ENCODE results near the gene CREB5. TPM values are rescaled to one million over a fixed set of nuclear protein-coding genes. Genes with fewer than 3 reads are reported as not detected.
"Not testable (repeated sequence)": the region's sequence is repeated elsewhere in the genome, so short reads cannot be mapped to it uniquely, and the experiment has no call there.

Gene CREB5
- total and polyA plus RNA-seq, 2 donors (not counting 3 experiments of a cell fraction or from before 2014, with no cell fraction given): 19.6 to 28.4 TPM

- Histone ChIP-seq H3K4me2 (ENCODE audit: insufficient read depth, low read length) (no peak overlapping the region), H2AFZ (ENCODE audit: low read depth, low read length) (no peak overlapping the region), H3K79me2 (ENCODE audit: control insufficient read depth, insufficient read depth, low read length) (no peaks in the 10 kb centered on the region), H3K4me3 (replicated peaks in 1 of 3; ENCODE audit: insufficient read depth in 1 of 3, low read depth in 1 of 3, low read length in 3 of 3) (no peak overlapping the region), H3K9ac (replicated peaks; ENCODE audit: extremely low read depth, insufficient read depth, low read length) (no peak overlapping the region), H3K4me1 (ENCODE audit: control insufficient read depth, extremely low read depth, insufficient read depth, low read length) (no peaks in the 10 kb centered on the region), H3K36me3 (ENCODE audit: control insufficient read depth in 2 of 2, extremely low read depth in 1 of 2, insufficient read depth in 2 of 2, low read length in 2 of 2) (no peaks in the 10 kb centered on the region), H3K9me3 (replicated peaks; ENCODE audit: control insufficient read depth, insufficient read depth, low read length) (no peaks in the 10 kb centered on the region), H3K27me3 (ENCODE audit: control insufficient read depth in 2 of 2, insufficient read depth in 2 of 2, low read length in 2 of 2) (peaks cover 3 to 10% of the 10 kb centered on the region in 2 experiments), H4K20me1 (replicated peaks; ENCODE audit: control insufficient read depth, extremely low read depth, insufficient read depth, low read length) (no peaks in the 10 kb centered on the region), H3K27ac (ENCODE audit: insufficient read depth, low read depth, low read length) (no peak overlapping the region), H3K9me1 (replicated peaks; ENCODE audit: control insufficient read depth, extremely low read depth, insufficient read depth, low read length) (no peaks in the 10 kb centered on the region)
- intact Hi-C loops (cut with micrococcal nuclease) (no loop called here), dilution Hi-C loops (cut with MboI; ENCODE audit: extremely low pct_ligation_motif_present, low sequenced_read_pairs) (no loop called here)
- DNase-seq (ENCODE audit: low read depth, low spot score) (no peak), FAIRE-seq (no peak)
- no TSS peak for BruUV-seq (replicated peaks)
- no peak for TF ChIP-seq MYC (IDR thresholded peaks at IDR 0.05; ENCODE audit: low read depth, low read length)
- TF ChIP-seq GATA2 (IDR thresholded peaks at IDR 0.05; ENCODE audit: insufficient read depth, insufficient read length, low read depth, low read length): no peak
- ChIA-PET POLR2A (no interaction called here), CTCF (no interaction called here)
Measured at GRCh38 chr7:28397141-28397540, 15.2 kb upstream of the CREB5 start.

GRCh38 chr7:28400838-28401360, 11.4 kb upstream of the CREB5 start:
- Histone ChIP-seq H3K4me1 (ENCODE audit: control insufficient read depth, extremely low read depth, insufficient read depth, low read length) (no peaks in the 10 kb centered on the region), H3K4me3 (replicated peaks in 1 of 3; ENCODE audit: insufficient read depth in 1 of 3, low read depth in 1 of 3, low read length in 3 of 3) (no peak overlapping the region), H3K36me3 (ENCODE audit: control insufficient read depth in 2 of 2, extremely low read depth in 1 of 2, insufficient read depth in 2 of 2, low read length in 2 of 2) (no peaks in the 10 kb centered on the region), H3K9me3 (replicated peaks; ENCODE audit: control insufficient read depth, insufficient read depth, low read length) (no peaks in the 10 kb centered on the region), H3K79me2 (ENCODE audit: control insufficient read depth, insufficient read depth, low read length) (no peaks in the 10 kb centered on the region), H3K27ac (ENCODE audit: insufficient read depth, low read depth, low read length) (no peak overlapping the region), H3K9ac (replicated peaks; ENCODE audit: extremely low read depth, insufficient read depth, low read length) (no peak overlapping the region), H3K9me1 (replicated peaks; ENCODE audit: control insufficient read depth, extremely low read depth, insufficient read depth, low read length) (no peaks in the 10 kb centered on the region), H4K20me1 (replicated peaks; ENCODE audit: control insufficient read depth, extremely low read depth, insufficient read depth, low read length) (no peaks in the 10 kb centered on the region), H2AFZ (ENCODE audit: low read depth, low read length) (no peak overlapping the region), H3K4me2 (ENCODE audit: insufficient read depth, low read length) (no peak overlapping the region), H3K27me3 (ENCODE audit: control insufficient read depth in 2 of 2, insufficient read depth in 2 of 2, low read length in 2 of 2) (peaks cover 0 to under 1% of the 10 kb centered on the region in 2 experiments)
- ChIA-PET CTCF (interaction anchor here (1.3 to 2.1 kb wide), 4 partner anchors 8 to 172 kb away, joined by 3 to 6 read pairs (median 4); no protein-coding TSS in a partner anchor), POLR2A (no interaction called here)
- FAIRE-seq (no peak), DNase-seq (ENCODE audit: low read depth, low spot score) (no peak)
- dilution Hi-C loops (cut with MboI; ENCODE audit: extremely low pct_ligation_motif_present, low sequenced_read_pairs): no loop called here
- intact Hi-C loops (cut with micrococcal nuclease): no loop called here
- no TSS peak for BruUV-seq (replicated peaks)
- TF ChIP-seq MYC (IDR thresholded peaks at IDR 0.05; ENCODE audit: low read depth, low read length) (no peak), EZH2 (IDR thresholded peaks at IDR 0.05; ENCODE audit: borderline replicate concordance, low read depth, low read length, severe bottlenecking) (no peak), JUN (IDR thresholded peaks at IDR 0.05; ENCODE audit: borderline replicate concordance, insufficient read depth, insufficient read length, low read depth) (no peak), POLR2AphosphoS5 (IDR thresholded peaks at IDR 0.05; ENCODE audit: insufficient read depth, low read depth, low read length) (no peak), FOS (IDR thresholded peaks at IDR 0.05; ENCODE audit: borderline replicate concordance, insufficient read depth, low read length) (no peak), GATA2 (IDR thresholded peaks at IDR 0.05; ENCODE audit: insufficient read depth, insufficient read length, low read depth, low read length) (no peak), POLR2A (IDR thresholded peaks at IDR 0.05; ENCODE audit: low read depth, low read length) (no peak)
- TF ChIP-seq, protein P1, sequence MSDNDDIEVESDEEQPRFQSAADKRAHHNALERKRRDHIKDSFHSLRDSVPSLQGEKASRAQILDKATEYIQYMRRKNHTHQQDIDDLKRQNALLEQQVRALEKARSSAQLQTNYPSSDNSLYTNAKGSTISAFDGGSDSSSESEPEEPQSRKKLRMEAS (IDR thresholded peaks at IDR 0.05; ENCODE audit: insufficient read depth, insufficient read length): no peak
- TF ChIP-seq, protein P2, sequence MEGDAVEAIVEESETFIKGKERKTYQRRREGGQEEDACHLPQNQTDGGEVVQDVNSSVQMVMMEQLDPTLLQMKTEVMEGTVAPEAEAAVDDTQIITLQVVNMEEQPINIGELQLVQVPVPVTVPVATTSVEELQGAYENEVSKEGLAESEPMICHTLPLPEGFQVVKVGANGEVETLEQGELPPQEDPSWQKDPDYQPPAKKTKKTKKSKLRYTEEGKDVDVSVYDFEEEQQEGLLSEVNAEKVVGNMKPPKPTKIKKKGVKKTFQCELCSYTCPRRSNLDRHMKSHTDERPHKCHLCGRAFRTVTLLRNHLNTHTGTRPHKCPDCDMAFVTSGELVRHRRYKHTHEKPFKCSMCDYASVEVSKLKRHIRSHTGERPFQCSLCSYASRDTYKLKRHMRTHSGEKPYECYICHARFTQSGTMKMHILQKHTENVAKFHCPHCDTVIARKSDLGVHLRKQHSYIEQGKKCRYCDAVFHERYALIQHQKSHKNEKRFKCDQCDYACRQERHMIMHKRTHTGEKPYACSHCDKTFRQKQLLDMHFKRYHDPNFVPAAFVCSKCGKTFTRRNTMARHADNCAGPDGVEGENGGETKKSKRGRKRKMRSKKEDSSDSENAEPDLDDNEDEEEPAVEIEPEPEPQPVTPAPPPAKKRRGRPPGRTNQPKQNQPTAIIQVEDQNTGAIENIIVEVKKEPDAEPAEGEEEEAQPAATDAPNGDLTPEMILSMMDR (IDR thresholded peaks at IDR 0.05; ENCODE audit: extremely low read depth in 1 of 2, insufficient read depth in 1 of 2, low read depth in 1 of 2, low read length in 2 of 2): no peak

GRCh38 chr7:28401567-28401966, 10.8 kb upstream of the CREB5 start:
- dilution Hi-C loops (cut with MboI; ENCODE audit: extremely low pct_ligation_motif_present, low sequenced_read_pairs); DNase-seq (ENCODE audit: low read depth, low spot score); intact Hi-C loops (cut with micrococcal nuclease): not testable (repeated sequence)

More at GRCh38 chr7:28401567-28401966, 10.8 kb upstream of the CREB5 start:
- H3K9me1 ChIP-seq (replicated peaks; ENCODE audit: control insufficient read depth, extremely low read depth, insufficient read depth, low read length); H3K4me1 ChIP-seq (ENCODE audit: control insufficient read depth, extremely low read depth, insufficient read depth, low read length); H3K9me3 ChIP-seq (replicated peaks; ENCODE audit: control insufficient read depth, insufficient read depth, low read length); FAIRE-seq; H3K4me3 ChIP-seq (replicated peaks in 1 of 3; ENCODE audit: insufficient read depth in 1 of 3, low read depth in 1 of 3, low read length in 3 of 3); CTCF ChIA-PET; H3K27me3 ChIP-seq (ENCODE audit: control insufficient read depth in 2 of 2, insufficient read depth in 2 of 2, low read length in 2 of 2); H3K36me3 ChIP-seq (ENCODE audit: control insufficient read depth in 2 of 2, extremely low read depth in 1 of 2, insufficient read depth in 2 of 2, low read length in 2 of 2); H4K20me1 ChIP-seq (replicated peaks; ENCODE audit: control insufficient read depth, extremely low read depth, insufficient read depth, low read length); H3K4me2 ChIP-seq (ENCODE audit: insufficient read depth, low read length); BruUV-seq (replicated peaks); POLR2A ChIA-PET; H3K9ac ChIP-seq (replicated peaks; ENCODE audit: extremely low read depth, insufficient read depth, low read length); H2AFZ ChIP-seq (ENCODE audit: low read depth, low read length); H3K79me2 ChIP-seq (ENCODE audit: control insufficient read depth, insufficient read depth, low read length); H3K27ac ChIP-seq (ENCODE audit: insufficient read depth, low read depth, low read length): not testable (repeated sequence)

Measured in endothelial cell of umbilical vein (primary cell).